ENCODE data around the gene CEP250. TPM values are rescaled to one million over a fixed set of nuclear protein-coding genes. Genes with fewer than 3 reads are reported as not detected.

Gene CEP250
- total RNA-seq, 1 donor from 2014 or later, result 54.7 TPM

- Mint-ChIP-seq H3K27ac (peak overlapping the region; percentile 65), H3K4me1 (peaks cover 22% of the 10 kb centered on the region), H3K9me3 (no peaks in the 10 kb centered on the region), H3K27me3 (no peaks in the 10 kb centered on the region), H3K4me3 (no peak overlapping the region), H3K36me3 (ENCODE audit: low read depth) (peaks cover 10% of the 10 kb centered on the region)
- TF ChIP-seq, protein P1, sequence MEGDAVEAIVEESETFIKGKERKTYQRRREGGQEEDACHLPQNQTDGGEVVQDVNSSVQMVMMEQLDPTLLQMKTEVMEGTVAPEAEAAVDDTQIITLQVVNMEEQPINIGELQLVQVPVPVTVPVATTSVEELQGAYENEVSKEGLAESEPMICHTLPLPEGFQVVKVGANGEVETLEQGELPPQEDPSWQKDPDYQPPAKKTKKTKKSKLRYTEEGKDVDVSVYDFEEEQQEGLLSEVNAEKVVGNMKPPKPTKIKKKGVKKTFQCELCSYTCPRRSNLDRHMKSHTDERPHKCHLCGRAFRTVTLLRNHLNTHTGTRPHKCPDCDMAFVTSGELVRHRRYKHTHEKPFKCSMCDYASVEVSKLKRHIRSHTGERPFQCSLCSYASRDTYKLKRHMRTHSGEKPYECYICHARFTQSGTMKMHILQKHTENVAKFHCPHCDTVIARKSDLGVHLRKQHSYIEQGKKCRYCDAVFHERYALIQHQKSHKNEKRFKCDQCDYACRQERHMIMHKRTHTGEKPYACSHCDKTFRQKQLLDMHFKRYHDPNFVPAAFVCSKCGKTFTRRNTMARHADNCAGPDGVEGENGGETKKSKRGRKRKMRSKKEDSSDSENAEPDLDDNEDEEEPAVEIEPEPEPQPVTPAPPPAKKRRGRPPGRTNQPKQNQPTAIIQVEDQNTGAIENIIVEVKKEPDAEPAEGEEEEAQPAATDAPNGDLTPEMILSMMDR (IDR thresholded peaks at IDR 0.05), result no peak
- ATAC-seq (ENCODE audit: low read depth) (peak; percentile 42), DNase-seq (no peak)
- intact Hi-C loops (cut with micrococcal nuclease), result no loop called here
- ChIA-PET POLR2A (no interaction called here), CTCF (interaction anchor here (1.6 kb wide), 1 partner anchor 9 kb away, joined by 3 read pairs; no protein-coding TSS in a partner anchor)
These were observed 16.8 kb downstream of the CEP250 start for GRCh38 chr20:35472209-35472608.

DNA sequence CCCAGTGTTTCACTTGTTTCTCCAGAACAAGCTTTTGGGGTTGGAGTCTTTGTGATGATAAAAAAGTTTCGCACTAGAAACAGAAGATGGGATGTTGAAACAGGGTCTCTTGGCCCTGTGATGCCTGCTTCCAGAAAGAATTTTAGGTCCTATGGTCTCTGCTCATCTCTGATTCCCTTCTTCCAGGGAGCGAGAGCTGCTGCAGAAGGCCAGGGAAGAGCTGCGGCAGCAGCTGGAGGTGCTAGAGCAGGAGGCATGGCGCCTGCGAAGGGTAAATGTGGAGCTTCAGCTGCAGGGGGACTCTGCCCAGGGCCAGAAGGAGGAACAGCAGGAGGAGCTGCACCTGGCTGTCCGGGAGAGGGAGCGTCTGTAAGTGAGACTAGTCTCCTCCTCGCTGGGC, 18.3 kb downstream of the CEP250 start:
- DNase-seq (no peak), ATAC-seq (ENCODE audit: low read depth) (no peak)
- Mint-ChIP-seq H3K4me3 (no peak overlapping the region), H3K36me3 (ENCODE audit: low read depth) (peaks cover 22% of the 10 kb centered on the region), H3K27me3 (no peaks in the 10 kb centered on the region), H3K4me1 (peaks cover 22% of the 10 kb centered on the region), H3K9me3 (no peaks in the 10 kb centered on the region), H3K27ac (no peak overlapping the region)
- ChIA-PET CTCF (interaction anchor here (1.5 to 2.4 kb wide), 2 partner anchors 10 to 411 kb away, joined by 4 to 12 read pairs; no protein-coding TSS in a partner anchor), POLR2A (no interaction called here)
- intact Hi-C loops (cut with micrococcal nuclease), result no loop called here
- TF ChIP-seq, protein P1 (IDR thresholded peaks at IDR 0.05), result no peak

- intact Hi-C loops (cut with micrococcal nuclease), result no loop called here
- Mint-ChIP-seq H3K36me3 (ENCODE audit: low read depth) (peaks cover 27% of the 10 kb centered on the region), H3K27ac (no peak overlapping the region), H3K9me3 (no peaks in the 10 kb centered on the region), H3K27me3 (no peaks in the 10 kb centered on the region), H3K4me1 (peaks cover 26% of the 10 kb centered on the region), H3K4me3 (no peak overlapping the region)
- TF ChIP-seq, protein P1 (IDR thresholded peaks at IDR 0.05), result no peak
- ChIA-PET CTCF (interaction anchor here (1.5 to 2.4 kb wide), 2 partner anchors 11 to 410 kb away, joined by 4 to 12 read pairs; no protein-coding TSS in a partner anchor), POLR2A (interaction anchor here (0.6 to 1.1 kb wide), 4 partner anchors 9 to 74 kb away, joined by 3 to 6 read pairs (median 4); no protein-coding TSS in a partner anchor)
- DNase-seq (no peak), ATAC-seq (ENCODE audit: low read depth) (no peak)
These were observed 19.0 kb downstream of the CEP250 start for GRCh38 chr20:35474303-35474871.

GRCh38 chr20:35476288-35476687, 20.9 kb downstream of the CEP250 start:
- TF ChIP-seq, protein P1 (IDR thresholded peaks at IDR 0.05), result no peak
- no peaks in the 10 kb centered on the region for H3K9me3 Mint-ChIP-seq
- DNase-seq (no peak), ATAC-seq (ENCODE audit: low read depth) (no peak)
- H3K27me3 Mint-ChIP-seq, result no peaks in the 10 kb centered on the region
- peaks cover 33% of the 10 kb centered on the region for H3K36me3 Mint-ChIP-seq (ENCODE audit: low read depth)
- intact Hi-C loops (cut with micrococcal nuclease), result no loop called here
- H3K27ac Mint-ChIP-seq, result no peak overlapping the region
- ChIA-PET CTCF (no interaction called here), POLR2A (no interaction called here)
- H3K4me1 Mint-ChIP-seq, result peaks cover 22% of the 10 kb centered on the region
- no peak overlapping the region for H3K4me3 Mint-ChIP-seq

DNA sequence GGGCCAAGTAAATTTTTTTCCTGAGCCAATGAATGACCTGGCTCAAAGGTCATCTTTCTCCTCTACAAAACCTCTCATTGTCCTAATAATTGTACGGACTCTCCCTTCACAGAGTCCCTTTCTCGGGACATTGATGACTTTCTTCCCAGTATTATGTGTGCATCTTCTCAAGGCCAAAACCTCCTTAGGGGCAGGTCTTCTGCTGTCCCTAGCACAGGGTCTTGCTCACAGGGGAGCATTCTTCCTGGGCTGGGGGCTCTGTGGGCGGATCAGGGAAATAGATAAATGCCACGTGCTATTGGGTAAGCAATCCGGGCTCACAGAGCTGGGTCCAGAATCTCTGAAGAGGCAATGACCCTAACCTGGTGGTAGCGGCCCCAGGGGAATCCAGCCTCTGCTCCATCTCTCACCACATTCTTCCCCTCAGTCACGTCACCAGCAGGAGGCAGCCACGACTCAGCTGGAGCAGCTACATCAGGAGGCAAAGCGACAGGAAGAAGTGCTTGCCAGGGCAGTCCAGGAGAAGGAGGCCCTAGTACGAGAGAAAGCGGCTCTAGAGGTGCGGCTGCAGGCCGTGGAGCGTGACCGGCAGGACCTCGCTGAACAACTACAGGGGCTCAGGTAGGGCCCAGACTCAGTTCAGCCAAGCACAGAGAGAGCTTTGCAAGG, 23.5 kb downstream of the CEP250 start:
- peak overlapping the region; percentile 51 for H3K27ac Mint-ChIP-seq
- TF ChIP-seq, protein P1 (IDR thresholded peaks at IDR 0.05), result no peak
- ATAC-seq (ENCODE audit: low read depth) (peak; percentile 81), DNase-seq (no peak)
- H3K9me3 Mint-ChIP-seq, result no peaks in the 10 kb centered on the region
- peaks cover 33% of the 10 kb centered on the region for H3K36me3 Mint-ChIP-seq (ENCODE audit: low read depth)
- no peaks in the 10 kb centered on the region for H3K27me3 Mint-ChIP-seq
- ChIA-PET CTCF (interaction anchor here (0.6 to 1.8 kb wide), 10 partner anchors 8 to 405 kb away, joined by 3 to 7 read pairs (median 3); partner anchors contain the start of genes ERGIC3, NFS1 and ROMO1), POLR2A (interaction anchor here (0.6 to 2.1 kb wide), 3 partner anchors 12 to 1065 kb away, joined by 3 to 9 read pairs (median 6); partner anchors contain the start of genes NFS1 and ROMO1)
- no peak overlapping the region for H3K4me3 Mint-ChIP-seq
- peaks cover 8% of the 10 kb centered on the region for H3K4me1 Mint-ChIP-seq
- intact Hi-C loops (cut with micrococcal nuclease), result loop anchor here (1.0 kb wide), 1 partner anchor 220 kb away; the partner anchor contains the start of genes NFS1 and ROMO1
